PC-3 (cell line): Measurements from ENCODE around the gene ZNF628. TPM values are rescaled to one million over a fixed set of nuclear protein-coding genes. Genes with fewer than 3 reads are reported as not detected.
A peak's percentile ranks its signal among the peaks of the same experiment; 100 is the strongest.
"Not testable (repeated sequence)": the region's sequence is repeated elsewhere in the genome, so short reads cannot be mapped to it uniquely, and the experiment has no call there.

ENCODE experiments used
- ATAC-seq: fragments of 200-7000 bp; cut with Tn5 transposase; 2 replicates; pipeline ENCODE4 v1.9.1; 2020; ENCODE audit warnings: mild to moderate bottlenecking, moderate library complexity
- BruUV-seq: library from RNA; stranded (reverse); fragments of 400-500 nt; replicated peaks from 2 replicates; lab custom pipeline; 2021; lab: Mats Ljungman, UMichigan
- CTCF ChIA-PET: fragments of 300-600 bp; sonication (Branson Sonifier 250); formaldehyde crosslinking; loops from one replicate; lab custom pipeline; 2022; ENCODE audit warnings: antibody characterized with exemption; lab: Charles Lee
- POLR2A ChIA-PET: fragments of 300-600 bp; sonication (Branson Sonifier 250); formaldehyde crosslinking; loops from one replicate; lab custom pipeline; 2022; ENCODE audit warnings: antibody characterized with exemption; ENCODE audit not compliant: unreplicated experiment; lab: Charles Lee
- DNase-seq: peaks from one replicate; pipeline ENCODE4 v3.0.0-alpha.2; 2015
- H2AFZ ChIP-seq: fragments of 300-600 bp; sonication (generic); 2 replicates; pipeline ENCODE4 v1.6.0; 2016; ENCODE audit warnings: antibody characterized with exemption, low read length
- H3F3A ChIP-seq: fragments of 300-600 bp; sonication (generic); one replicate; pipeline ENCODE4 v1.6.0; 2017; ENCODE audit warnings: antibody characterized with exemption, low read length, control low read depth, mild to moderate bottlenecking; ENCODE audit not compliant: unreplicated experiment
- H3K27ac ChIP-seq: fragments of 300-600 bp; sonication (generic); 2 replicates; pipeline ENCODE4 v1.5.1; 2016; ENCODE audit warnings: mild to moderate bottlenecking, low read length
- H3K27me3 ChIP-seq: fragments of 300-600 bp; sonication (generic); 2 replicates; pipeline ENCODE4 v1.6.1; 2016; ENCODE audit warnings: low read length, mixed read lengths
- H3K36me3 ChIP-seq: fragments of 300-600 bp; sonication (generic); 2 replicates; pipeline ENCODE4 v1.6.1; 2016; ENCODE audit warnings: low read depth, mixed run types, low read length, mixed read lengths
- H3K4me1 ChIP-seq: fragments of 300-600 bp; sonication (generic); 2 replicates; pipeline ENCODE4 v1.5.1; 2016; ENCODE audit warnings: low read length; ENCODE audit not compliant: insufficient read depth
- H3K4me2 ChIP-seq: fragments of 300-600 bp; sonication (generic); 2 replicates; pipeline ENCODE4 v1.6.0; 2016; ENCODE audit warnings: low read length
- H3K4me3 ChIP-seq: fragments of 300-600 bp; sonication (generic); 2 replicates; pipeline ENCODE4 v1.5.1; 2016; ENCODE audit warnings: mild to moderate bottlenecking, low read length, mixed read lengths
- H3K79me2 ChIP-seq: fragments of 300-600 bp; sonication (generic); 2 replicates; pipeline ENCODE4 v1.6.1; 2017; ENCODE audit warnings: low read length, mixed read lengths
- H3K9ac ChIP-seq: fragments of 300-600 bp; sonication (generic); 2 replicates; pipeline ENCODE4 v1.6.0; 2016; ENCODE audit warnings: mild to moderate bottlenecking, low read length
- H3K9me2 ChIP-seq: fragments of 300-600 bp; sonication (generic); replicated peaks from 2 replicates; pipeline ENCODE4 v1.6.1; 2016; ENCODE audit warnings: mixed run types, low read length, mixed read lengths
- H3K9me3 ChIP-seq: fragments of 300-600 bp; sonication (generic); 2 replicates; pipeline ENCODE4 v1.6.1; 2016; ENCODE audit warnings: low read length, mixed read lengths
- H4K20me1 ChIP-seq: fragments of 300-600 bp; sonication (generic); 2 replicates; pipeline ENCODE4 v1.6.1; 2016; ENCODE audit warnings: low read length, mixed read lengths
- EZH2 ChIP-seq: fragments of 300-600 bp; sonication (generic); IDR thresholded peaks from one replicate; pipeline ENCODE4 v1.6.1; 2017; ENCODE audit warnings: antibody characterized with exemption, mild to moderate bottlenecking, low read length; ENCODE audit not compliant: unreplicated experiment
- EZH2phosphoT487 ChIP-seq: fragments of 300-600 bp; sonication (generic); IDR thresholded peaks from 2 replicates; pipeline ENCODE4 v1.6.1; 2018; ENCODE audit warnings: mild to moderate bottlenecking, antibody characterized with exemption, low read length, borderline replicate concordance
- intact Hi-C: fragments of 100-400 bp; cut with micrococcal nuclease; formaldehyde crosslinking; loops from 2 replicates; pipeline ENCODE4 v1.9.0; 2023
- total RNA-seq: library from RNA; depleted of rRNA; stranded (reverse); fragments of >200 nt; gene quantifications from 2 replicates; pipeline ENCODE4 v1.2.3, GENCODE V29; 2014
- TF ChIP-seq, protein P1 (sequence below): fragments of 300-600 bp; sonication (generic); conservative IDR thresholded peaks from 2 replicates; pipeline ENCODE4 v1.5.1; 2017; ENCODE audit warnings: antibody characterized with exemption, low read depth, mild to moderate bottlenecking, low read length

Gene ZNF628
- total RNA-seq, 1 experiment from 2014 or later: 11.8 TPM

DNA sequence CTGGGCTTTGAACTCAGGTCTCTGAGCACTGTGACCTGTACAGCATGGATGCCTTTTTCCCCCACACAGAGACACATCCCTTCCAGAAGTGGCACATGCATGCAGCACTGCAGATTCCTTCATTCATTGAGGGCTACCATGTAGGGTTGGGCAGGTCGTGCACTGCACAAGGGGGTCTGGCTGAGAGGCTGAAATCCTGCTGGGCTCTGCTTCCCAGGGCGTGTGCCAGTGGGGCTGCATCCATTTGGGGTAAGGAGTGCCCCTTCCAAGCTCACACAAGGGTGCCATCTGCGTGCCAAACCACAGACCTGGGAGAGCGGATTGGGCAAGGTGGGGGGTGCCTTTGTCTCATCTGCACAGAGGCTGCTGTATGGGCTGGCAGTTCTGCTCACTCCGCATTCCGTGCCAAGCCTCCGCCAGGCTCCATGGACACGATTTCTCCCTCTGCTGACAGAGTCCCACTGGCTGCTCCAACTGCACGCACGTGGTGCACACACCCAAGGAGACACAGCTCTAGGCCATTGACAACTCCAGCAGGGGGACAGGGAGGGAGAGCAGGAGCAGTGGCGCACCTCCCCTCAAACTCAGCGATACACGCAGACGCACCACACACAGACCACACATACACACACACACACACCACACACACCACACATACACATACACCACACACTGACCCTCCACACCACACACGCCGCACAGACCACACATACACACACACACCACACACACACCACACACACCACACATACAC lies 28.8 kb upstream of the ZNF628 start:
- Histone ChIP-seq H3K9me3 (no peaks in the 10 kb centered on the region), H3K27ac (no peak overlapping the region), H3K4me3 (no peak overlapping the region), H3F3A (no peaks in the 10 kb centered on the region), H4K20me1 (no peaks in the 10 kb centered on the region), H3K4me2 (no peak overlapping the region), H3K4me1 (no peaks in the 10 kb centered on the region), H3K36me3 (no peaks in the 10 kb centered on the region), H3K79me2 (no peaks in the 10 kb centered on the region), H2AFZ (no peak overlapping the region), H3K9ac (no peak overlapping the region), H3K27me3 (peaks cover 52% of the 10 kb centered on the region), H3K9me2 (no peaks in the 10 kb centered on the region)
- intact Hi-C loops: no loop called here
- BruUV-seq: no TSS peak
- DNase-seq (peak; percentile 57), ATAC-seq (peak; percentile 59)
- ChIA-PET CTCF (no interaction called here), POLR2A (no interaction called here)
- TF ChIP-seq EZH2 (no peak), EZH2phosphoT487 (no peak)
- TF ChIP-seq, protein P1, sequence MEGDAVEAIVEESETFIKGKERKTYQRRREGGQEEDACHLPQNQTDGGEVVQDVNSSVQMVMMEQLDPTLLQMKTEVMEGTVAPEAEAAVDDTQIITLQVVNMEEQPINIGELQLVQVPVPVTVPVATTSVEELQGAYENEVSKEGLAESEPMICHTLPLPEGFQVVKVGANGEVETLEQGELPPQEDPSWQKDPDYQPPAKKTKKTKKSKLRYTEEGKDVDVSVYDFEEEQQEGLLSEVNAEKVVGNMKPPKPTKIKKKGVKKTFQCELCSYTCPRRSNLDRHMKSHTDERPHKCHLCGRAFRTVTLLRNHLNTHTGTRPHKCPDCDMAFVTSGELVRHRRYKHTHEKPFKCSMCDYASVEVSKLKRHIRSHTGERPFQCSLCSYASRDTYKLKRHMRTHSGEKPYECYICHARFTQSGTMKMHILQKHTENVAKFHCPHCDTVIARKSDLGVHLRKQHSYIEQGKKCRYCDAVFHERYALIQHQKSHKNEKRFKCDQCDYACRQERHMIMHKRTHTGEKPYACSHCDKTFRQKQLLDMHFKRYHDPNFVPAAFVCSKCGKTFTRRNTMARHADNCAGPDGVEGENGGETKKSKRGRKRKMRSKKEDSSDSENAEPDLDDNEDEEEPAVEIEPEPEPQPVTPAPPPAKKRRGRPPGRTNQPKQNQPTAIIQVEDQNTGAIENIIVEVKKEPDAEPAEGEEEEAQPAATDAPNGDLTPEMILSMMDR: no peak

DNA sequence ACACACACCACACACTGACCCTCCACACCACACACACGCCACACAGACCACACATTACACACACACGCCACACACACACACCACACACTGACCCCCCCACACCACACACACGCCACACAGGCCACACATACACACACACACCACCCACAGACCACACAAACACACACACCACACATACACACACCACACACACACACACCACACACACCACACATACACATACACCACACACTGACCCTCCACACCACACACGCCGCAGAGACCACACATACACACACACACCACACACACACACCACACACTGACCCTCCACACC lies 28.3 kb upstream of the ZNF628 start:
- H3K79me2 ChIP-seq, H3K4me3 ChIP-seq, H3F3A ChIP-seq, H3K36me3 ChIP-seq, ATAC-seq, H3K4me2 ChIP-seq, H3K27ac ChIP-seq, H3K9me3 ChIP-seq, H4K20me1 ChIP-seq, POLR2A ChIA-PET, H3K9me2 ChIP-seq, DNase-seq, H3K9ac ChIP-seq, intact Hi-C loops, H3K4me1 ChIP-seq, CTCF ChIA-PET, BruUV-seq, H2AFZ ChIP-seq: not testable (repeated sequence)
- H3K27me3 ChIP-seq: peaks cover 47% of the 10 kb centered on the region

DNA sequence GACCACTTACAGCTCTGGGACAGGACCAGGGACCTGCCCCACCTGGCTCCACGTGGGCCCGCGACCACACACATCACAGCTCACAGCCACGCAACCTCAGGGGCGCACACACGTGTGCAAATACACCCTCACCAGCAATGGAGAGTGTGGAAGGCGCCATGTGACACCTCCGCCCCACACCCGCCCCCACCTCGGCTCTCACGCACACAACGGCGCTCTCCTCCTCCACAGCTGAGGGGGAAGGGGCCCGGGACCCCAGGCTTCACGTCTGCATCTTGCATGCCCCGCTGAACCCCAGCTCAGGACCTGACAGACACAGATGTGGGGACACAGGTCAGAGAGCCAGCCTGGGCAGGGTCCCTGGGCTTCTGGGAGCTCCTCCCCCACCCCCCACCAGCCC lies 26.9 kb upstream of the ZNF628 start:
- Histone ChIP-seq H3K9me2 (no peaks in the 10 kb centered on the region), H2AFZ (no peak overlapping the region), H3K4me2 (no peak overlapping the region), H4K20me1 (no peaks in the 10 kb centered on the region), H3K4me1 (no peaks in the 10 kb centered on the region), H3K9ac (no peak overlapping the region), H3K9me3 (no peaks in the 10 kb centered on the region), H3F3A (no peaks in the 10 kb centered on the region), H3K4me3 (no peak overlapping the region), H3K36me3 (peaks cover 6% of the 10 kb centered on the region; the same call in 1 of the 2 replicates), H3K27ac (no peak overlapping the region), H3K27me3 (peaks cover 33% of the 10 kb centered on the region), H3K79me2 (no peaks in the 10 kb centered on the region)
- ATAC-seq: no peak
- POLR2A ChIA-PET: interaction anchor here (0.8 kb wide), 1 partner anchor 12 kb away, joined by 5 read pairs; the partner anchor contains the start of gene ISOC2
- intact Hi-C loops: no loop called here
- no peak for DNase-seq
- BruUV-seq: no TSS peak
- TF ChIP-seq EZH2phosphoT487 (no peak), EZH2 (no peak)
- TF ChIP-seq, protein P1: no peak
- CTCF ChIA-PET: no interaction called here
